ENCODE data around the gene SHC3.

The SHC3 gene

GRCh38 chr9:89153232-89154017, 25.2 kb downstream of the SHC3 start:
- DNase-seq: no peak

- no peak for DNase-seq
Measured at GRCh38 chr9:89149726-89150125, 28.9 kb downstream of the SHC3 start.

GRCh38 chr9:89145097-89145496, 33.5 kb downstream of the SHC3 start:
- DNase-seq: no peak

- no peak for DNase-seq
Measured at GRCh38 chr9:89144238-89144637, 34.4 kb downstream of the SHC3 start.

- no peak for DNase-seq
Measured at GRCh38 chr9:89143266-89143665, 35.4 kb downstream of the SHC3 start.

- DNase-seq: no peak
Measured at GRCh38 chr9:89139455-89139854, 39.2 kb downstream of the SHC3 start.

- DNase-seq: no peak
Measured at GRCh38 chr9:89138463-89139390, 39.9 kb downstream of the SHC3 start.

GRCh38 chr9:89137542-89138462, 40.8 kb downstream of the SHC3 start:
- no peak for DNase-seq

- DNase-seq: no peak
Measured at GRCh38 chr9:89135591-89136166, 42.9 kb downstream of the SHC3 start.

GRCh38 chr9:89134709-89135108, 43.9 kb downstream of the SHC3 start:
- no peak for DNase-seq

- DNase-seq: no peak
Measured at GRCh38 chr9:89122949-89123348, 55.7 kb downstream of the SHC3 start.

- no peak for DNase-seq
Measured at GRCh38 chr9:89120704-89121103, 57.9 kb downstream of the SHC3 start.

GRCh38 chr9:89116805-89117192, 61.8 kb downstream of the SHC3 start:
- no peak for DNase-seq

- no peak for DNase-seq
Measured at GRCh38 chr9:89116064-89116804, 62.4 kb downstream of the SHC3 start.

- no peak for DNase-seq
Measured at GRCh38 chr9:89115426-89115825, 63.2 kb downstream of the SHC3 start.

- DNase-seq: no peak
Measured at GRCh38 chr9:89114741-89115140, 63.9 kb downstream of the SHC3 start.

GRCh38 chr9:89113851-89114250, 64.8 kb downstream of the SHC3 start:
- no peak for DNase-seq

- DNase-seq: no peak
Measured at GRCh38 chr9:89112243-89112642, 66.4 kb downstream of the SHC3 start.

- DNase-seq: no peak
Measured at GRCh38 chr9:89109666-89110065, 69.0 kb downstream of the SHC3 start.

- DNase-seq: no peak
Measured at GRCh38 chr9:89107406-89107805, 71.2 kb downstream of the SHC3 start.

- DNase-seq: no peak
Measured at GRCh38 chr9:89106224-89106851, 72.3 kb downstream of the SHC3 start.
